Liver (tissue), 3 donors: ENCODE measurements around the gene PDHA1.

Experiments
- ATF3 ChIP-seq: IDR thresholded peaks from 2 replicates; pipeline ENCODE4 v1.6.1; 2016; ENCODE audit warnings: antibody characterized with exemption
- EGR1 ChIP-seq, 2 donors: IDR thresholded peaks; 2 replicates each; pipeline ENCODE4 v1.6.1; 2016 to 2018; ENCODE audit warnings: antibody characterized with exemption in 2 of 2, low read depth in 2 of 2
- FOXA1 ChIP-seq: IDR thresholded peaks from 2 replicates; pipeline ENCODE4 v1.6.1; 2016; ENCODE audit warnings: antibody characterized with exemption
- GABPA ChIP-seq, 2 donors: IDR thresholded peaks in 1 of 2; conservative IDR thresholded peaks in 1 of 2; 2 replicates each; pipeline ENCODE4 v1.6.1; 2016; ENCODE audit warnings: antibody characterized with exemption in 2 of 2, mild to moderate bottlenecking in 1 of 2, moderate library complexity in 1 of 2
- JUND ChIP-seq, 2 donors: IDR thresholded peaks; 2 replicates each; pipeline ENCODE4 v1.6.1; 2016; ENCODE audit warnings: antibody characterized with exemption in 2 of 2
- MAX ChIP-seq: IDR thresholded peaks from 2 replicates; pipeline ENCODE4 v1.6.1; 2016; ENCODE audit warnings: antibody characterized with exemption
- RAD21 ChIP-seq, 2 donors: IDR thresholded peaks; 2 replicates each; pipeline ENCODE4 v1.6.1; 2016; ENCODE audit warnings: antibody characterized with exemption in 2 of 2, mild to moderate bottlenecking in 2 of 2
- RXRA ChIP-seq, 2 donors: IDR thresholded peaks; 2 replicates each; pipeline ENCODE4 v1.6.1; 2017 to 2018; ENCODE audit warnings: antibody characterized with exemption in 2 of 2, mild to moderate bottlenecking in 1 of 2
- SP1 ChIP-seq: IDR thresholded peaks from 2 replicates; pipeline ENCODE4 v1.6.1; 2018; ENCODE audit warnings: antibody characterized with exemption, mild to moderate bottlenecking
- TAF1 ChIP-seq: conservative IDR thresholded peaks from 2 replicates; pipeline ENCODE4 v1.6.1; 2016; ENCODE audit warnings: antibody characterized with exemption, mild to moderate bottlenecking
- YY1 ChIP-seq: IDR thresholded peaks from 2 replicates; pipeline ENCODE4 v1.6.1; 2016; ENCODE audit warnings: antibody characterized with exemption, mild to moderate bottlenecking
- TF ChIP-seq, protein P1 (sequence below): fragments of 150-350 bp; IDR thresholded peaks from 2 replicates; pipeline ENCODE4 v1.5.1; 2017; ENCODE audit warnings: improper control_type of control experiment, low read depth, low read length; ENCODE audit not compliant: missing input control
- TF ChIP-seq, protein P2 (sequence below): IDR thresholded peaks from 2 replicates; pipeline ENCODE4 v1.6.1; 2016; ENCODE audit warnings: antibody characterized with exemption, mild to moderate bottlenecking
- TF ChIP-seq, protein P3 (sequence below): IDR thresholded peaks from 2 replicates; pipeline ENCODE4 v1.6.1; 2016; ENCODE audit warnings: antibody characterized with exemption
- donor health status: healthy.
- donor health status: healthy.

GRCh38 chrX:19342331-19342906, 1.3 kb upstream of the PDHA1 start:
- TF ChIP-seq, protein P1, sequence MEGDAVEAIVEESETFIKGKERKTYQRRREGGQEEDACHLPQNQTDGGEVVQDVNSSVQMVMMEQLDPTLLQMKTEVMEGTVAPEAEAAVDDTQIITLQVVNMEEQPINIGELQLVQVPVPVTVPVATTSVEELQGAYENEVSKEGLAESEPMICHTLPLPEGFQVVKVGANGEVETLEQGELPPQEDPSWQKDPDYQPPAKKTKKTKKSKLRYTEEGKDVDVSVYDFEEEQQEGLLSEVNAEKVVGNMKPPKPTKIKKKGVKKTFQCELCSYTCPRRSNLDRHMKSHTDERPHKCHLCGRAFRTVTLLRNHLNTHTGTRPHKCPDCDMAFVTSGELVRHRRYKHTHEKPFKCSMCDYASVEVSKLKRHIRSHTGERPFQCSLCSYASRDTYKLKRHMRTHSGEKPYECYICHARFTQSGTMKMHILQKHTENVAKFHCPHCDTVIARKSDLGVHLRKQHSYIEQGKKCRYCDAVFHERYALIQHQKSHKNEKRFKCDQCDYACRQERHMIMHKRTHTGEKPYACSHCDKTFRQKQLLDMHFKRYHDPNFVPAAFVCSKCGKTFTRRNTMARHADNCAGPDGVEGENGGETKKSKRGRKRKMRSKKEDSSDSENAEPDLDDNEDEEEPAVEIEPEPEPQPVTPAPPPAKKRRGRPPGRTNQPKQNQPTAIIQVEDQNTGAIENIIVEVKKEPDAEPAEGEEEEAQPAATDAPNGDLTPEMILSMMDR, result no peak
- TF ChIP-seq, protein P2, sequence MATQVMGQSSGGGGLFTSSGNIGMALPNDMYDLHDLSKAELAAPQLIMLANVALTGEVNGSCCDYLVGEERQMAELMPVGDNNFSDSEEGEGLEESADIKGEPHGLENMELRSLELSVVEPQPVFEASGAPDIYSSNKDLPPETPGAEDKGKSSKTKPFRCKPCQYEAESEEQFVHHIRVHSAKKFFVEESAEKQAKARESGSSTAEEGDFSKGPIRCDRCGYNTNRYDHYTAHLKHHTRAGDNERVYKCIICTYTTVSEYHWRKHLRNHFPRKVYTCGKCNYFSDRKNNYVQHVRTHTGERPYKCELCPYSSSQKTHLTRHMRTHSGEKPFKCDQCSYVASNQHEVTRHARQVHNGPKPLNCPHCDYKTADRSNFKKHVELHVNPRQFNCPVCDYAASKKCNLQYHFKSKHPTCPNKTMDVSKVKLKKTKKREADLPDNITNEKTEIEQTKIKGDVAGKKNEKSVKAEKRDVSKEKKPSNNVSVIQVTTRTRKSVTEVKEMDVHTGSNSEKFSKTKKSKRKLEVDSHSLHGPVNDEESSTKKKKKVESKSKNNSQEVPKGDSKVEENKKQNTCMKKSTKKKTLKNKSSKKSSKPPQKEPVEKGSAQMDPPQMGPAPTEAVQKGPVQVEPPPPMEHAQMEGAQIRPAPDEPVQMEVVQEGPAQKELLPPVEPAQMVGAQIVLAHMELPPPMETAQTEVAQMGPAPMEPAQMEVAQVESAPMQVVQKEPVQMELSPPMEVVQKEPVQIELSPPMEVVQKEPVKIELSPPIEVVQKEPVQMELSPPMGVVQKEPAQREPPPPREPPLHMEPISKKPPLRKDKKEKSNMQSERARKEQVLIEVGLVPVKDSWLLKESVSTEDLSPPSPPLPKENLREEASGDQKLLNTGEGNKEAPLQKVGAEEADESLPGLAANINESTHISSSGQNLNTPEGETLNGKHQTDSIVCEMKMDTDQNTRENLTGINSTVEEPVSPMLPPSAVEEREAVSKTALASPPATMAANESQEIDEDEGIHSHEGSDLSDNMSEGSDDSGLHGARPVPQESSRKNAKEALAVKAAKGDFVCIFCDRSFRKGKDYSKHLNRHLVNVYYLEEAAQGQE, result no peak
- TF ChIP-seq RAD21 (IDR thresholded peaks at IDR 0.05) (no peak), JUND (IDR thresholded peaks at IDR 0.05) (no peak), MAX (no peak), TAF1 (no peak), GABPA (IDR thresholded peaks at IDR 0.05 in 1 of 2, conservative IDR thresholded peaks at IDR 0.05 in 1 of 2) (no peak), YY1 (no peak), SP1 (no peak), EGR1 (IDR thresholded peaks at IDR 0.05; ENCODE audit: low read depth in 2 of 2) (no peak), FOXA1 (no peak), ATF3 (no peak), RXRA (IDR thresholded peaks at IDR 0.05) (no peak)
- TF ChIP-seq, protein P3, sequence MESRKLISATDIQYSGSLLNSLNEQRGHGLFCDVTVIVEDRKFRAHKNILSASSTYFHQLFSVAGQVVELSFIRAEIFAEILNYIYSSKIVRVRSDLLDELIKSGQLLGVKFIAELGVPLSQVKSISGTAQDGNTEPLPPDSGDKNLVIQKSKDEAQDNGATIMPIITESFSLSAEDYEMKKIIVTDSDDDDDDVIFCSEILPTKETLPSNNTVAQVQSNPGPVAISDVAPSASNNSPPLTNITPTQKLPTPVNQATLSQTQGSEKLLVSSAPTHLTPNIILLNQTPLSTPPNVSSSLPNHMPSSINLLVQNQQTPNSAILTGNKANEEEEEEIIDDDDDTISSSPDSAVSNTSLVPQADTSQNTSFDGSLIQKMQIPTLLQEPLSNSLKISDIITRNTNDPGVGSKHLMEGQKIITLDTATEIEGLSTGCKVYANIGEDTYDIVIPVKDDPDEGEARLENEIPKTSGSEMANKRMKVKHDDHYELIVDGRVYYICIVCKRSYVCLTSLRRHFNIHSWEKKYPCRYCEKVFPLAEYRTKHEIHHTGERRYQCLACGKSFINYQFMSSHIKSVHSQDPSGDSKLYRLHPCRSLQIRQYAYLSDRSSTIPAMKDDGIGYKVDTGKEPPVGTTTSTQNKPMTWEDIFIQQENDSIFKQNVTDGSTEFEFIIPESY, result no peak
